ENCODE measurements around the gene PACSIN2. TPM values are rescaled to one million over a fixed set of nuclear protein-coding genes. Genes with fewer than 3 reads are reported as not detected.

PACSIN2 gene
- total and polyA plus RNA-seq, 2 of the 13 experiments (the other 11 are each of a cell fraction or from before 2014, with no cell fraction given), result 54.1 to 68.8 TPM

DNA sequence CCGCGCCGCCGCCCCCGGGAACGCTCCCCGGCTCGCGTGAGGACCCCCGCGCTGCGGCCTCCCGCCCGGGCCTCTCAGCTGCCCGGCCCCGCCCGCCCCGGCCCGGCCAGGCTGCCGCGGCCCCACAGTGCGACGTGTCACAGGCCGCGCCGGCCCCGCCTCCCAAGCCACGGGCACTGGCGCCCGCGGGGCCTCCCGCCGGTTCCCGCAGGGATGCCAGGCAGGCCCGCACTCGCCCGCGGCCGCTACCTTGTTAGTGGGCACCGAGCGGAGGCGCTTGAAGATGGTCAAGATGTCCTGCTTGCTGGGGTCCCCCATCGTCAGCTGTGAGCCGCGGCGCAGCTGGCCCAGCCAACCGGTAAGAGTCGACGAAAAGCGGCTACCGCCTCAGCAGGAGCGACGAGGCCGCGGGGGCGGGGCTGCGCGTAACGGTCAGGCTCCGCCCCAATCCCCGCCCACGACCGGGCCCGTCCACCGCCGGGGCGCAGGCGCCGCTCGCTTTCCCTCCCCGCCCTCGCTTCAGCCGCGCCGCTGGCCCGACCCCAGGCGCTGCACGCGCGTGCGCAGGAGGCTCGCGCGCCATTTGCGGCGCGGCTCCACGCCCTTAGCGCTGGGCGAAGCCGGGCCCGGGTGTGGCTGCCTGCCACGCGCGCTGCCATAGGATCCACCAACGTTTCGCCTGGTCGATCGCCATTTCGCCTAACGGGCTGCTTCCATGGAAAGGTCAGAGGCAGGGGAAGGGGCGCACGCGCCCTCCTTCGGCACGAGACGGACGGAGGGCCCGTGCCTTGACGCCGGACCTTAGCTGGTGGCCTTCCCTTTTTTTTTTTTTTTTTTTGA is 157.9 kb downstream of the PACSIN2 start, which contains the start of gene ARFGAP3 (continued):
- TF ChIP-seq HOXA7 (CRISPR knock-in tag; IDR thresholded peaks at IDR 0.05), result no peak
- TF ChIP-seq STAT6 (CRISPR knock-in tag; IDR thresholded peaks at IDR 0.05; ENCODE audit: borderline replicate concordance), result no peak
- TF ChIP-seq ZNF772 (CRISPR knock-in tag; IDR thresholded peaks at IDR 0.05), result peak; percentile 96
- TF ChIP-seq RARA (CRISPR knock-in tag; IDR thresholded peaks at IDR 0.05), result peak; percentile 46; the same call in 1 of the 2 replicates
- TF ChIP-seq ZNF281 (CRISPR knock-in tag; IDR thresholded peaks at IDR 0.05; ENCODE audit: borderline replicate concordance), result no peak
- peak; percentile 26; the same call in 1 of the 2 replicates for TF ChIP-seq XBP1 (CRISPR knock-in tag; IDR thresholded peaks at IDR 0.05)
- no peak for TF ChIP-seq GPN1 (CRISPR knock-in tag; IDR thresholded peaks at IDR 0.05; ENCODE audit: borderline replicate concordance)
- TF ChIP-seq ZHX2 (IDR thresholded peaks at IDR 0.05; ENCODE audit: low read depth), result no peak; the same call in 1 of the 2 replicates
- TF ChIP-seq ZHX2 (CRISPR knock-in tag; IDR thresholded peaks at IDR 0.05; ENCODE audit: borderline replicate concordance), result peak; percentile 93
- no peak for TF ChIP-seq ZNF652 (CRISPR knock-in tag; IDR thresholded peaks at IDR 0.05; ENCODE audit: borderline replicate concordance, low read depth)
- TF ChIP-seq, protein P1, sequence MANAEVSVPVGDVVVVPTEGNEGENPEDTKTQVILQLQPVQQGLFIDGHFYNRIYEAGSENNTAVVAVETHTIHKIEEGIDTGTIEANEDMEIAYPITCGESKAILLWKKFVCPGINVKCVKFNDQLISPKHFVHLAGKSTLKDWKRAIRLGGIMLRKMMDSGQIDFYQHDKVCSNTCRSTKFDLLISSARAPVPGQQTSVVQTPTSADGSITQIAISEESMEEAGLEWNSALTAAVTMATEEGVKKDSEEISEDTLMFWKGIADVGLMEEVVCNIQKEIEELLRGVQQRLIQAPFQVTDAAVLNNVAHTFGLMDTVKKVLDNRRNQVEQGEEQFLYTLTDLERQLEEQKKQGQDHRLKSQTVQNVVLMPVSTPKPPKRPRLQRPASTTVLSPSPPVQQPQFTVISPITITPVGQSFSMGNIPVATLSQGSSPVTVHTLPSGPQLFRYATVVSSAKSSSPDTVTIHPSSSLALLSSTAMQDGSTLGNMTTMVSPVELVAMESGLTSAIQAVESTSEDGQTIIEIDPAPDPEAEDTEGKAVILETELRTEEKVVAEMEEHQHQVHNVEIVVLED (CRISPR knock-in tag; IDR thresholded peaks at IDR 0.05; ENCODE audit: borderline replicate concordance), result peak; percentile 40; the same call in 1 of the 2 replicates
- no peak for TF ChIP-seq RFXANK (CRISPR knock-in tag; IDR thresholded peaks at IDR 0.05)
- peak; percentile 36; the same call in 1 of the 2 replicates for TF ChIP-seq KMT2A (CRISPR knock-in tag; IDR thresholded peaks at IDR 0.05)
- peak; percentile 91; the same call in 1 of the 2 replicates for TF ChIP-seq MEIS2 (CRISPR knock-in tag; IDR thresholded peaks at IDR 0.05)
- peak; percentile 76 for TF ChIP-seq ZMYM4 (CRISPR knock-in tag; IDR thresholded peaks at IDR 0.05)
- TF ChIP-seq POGZ (CRISPR knock-in tag; IDR thresholded peaks at IDR 0.05), result peak; percentile 38; the same call in 1 of the 2 replicates
